ENCODE data around the gene COL27A1. TPM values are rescaled to one million over a fixed set of nuclear protein-coding genes. Genes with fewer than 3 reads are reported as not detected.

Gene COL27A1
- total RNA-seq, 1 experiment from 2014 or later, result 17.6 TPM

DNA sequence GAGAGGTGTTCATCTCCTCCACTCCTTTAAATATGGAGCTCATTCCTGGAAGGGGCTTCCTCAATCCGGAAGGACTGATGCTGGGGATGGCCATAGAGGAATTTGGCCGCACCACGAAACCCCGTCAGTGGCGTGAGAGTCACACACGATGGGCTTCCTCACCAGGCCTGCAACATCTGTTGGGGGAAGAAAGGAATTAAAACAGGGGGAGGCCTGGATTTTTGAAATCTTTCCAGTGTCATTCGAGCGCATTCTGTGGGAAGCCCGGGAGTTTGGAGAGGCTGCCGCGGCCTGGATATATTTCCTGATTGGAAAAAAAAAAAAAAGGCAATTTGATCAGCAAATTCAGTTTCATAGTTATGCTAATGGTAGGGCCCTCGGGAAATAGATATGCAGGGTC lies 91.2 kb downstream of the COL27A1 start:
- DNase-seq (ENCODE audit: low spot score), result no peak

DNA sequence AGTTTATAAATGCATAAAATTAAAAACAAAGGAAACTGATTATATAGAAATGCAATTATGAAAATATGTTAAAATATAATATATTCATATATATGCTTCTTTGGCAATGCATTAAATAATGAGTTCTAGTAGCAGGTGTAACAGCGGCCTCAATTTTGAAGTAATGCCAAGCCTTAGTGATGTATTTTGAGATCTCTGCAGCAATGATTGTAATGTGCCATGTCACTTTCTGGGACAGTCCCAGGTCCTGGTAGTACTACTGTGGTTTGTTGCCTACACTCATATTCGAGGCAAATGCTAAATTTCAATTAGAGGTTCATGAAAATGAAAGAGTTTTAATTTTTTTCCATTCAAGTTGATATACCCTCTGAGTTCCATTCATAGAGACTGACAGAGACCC lies 91.7 kb downstream of the COL27A1 start:
- no peak for DNase-seq (ENCODE audit: low spot score)

DNA sequence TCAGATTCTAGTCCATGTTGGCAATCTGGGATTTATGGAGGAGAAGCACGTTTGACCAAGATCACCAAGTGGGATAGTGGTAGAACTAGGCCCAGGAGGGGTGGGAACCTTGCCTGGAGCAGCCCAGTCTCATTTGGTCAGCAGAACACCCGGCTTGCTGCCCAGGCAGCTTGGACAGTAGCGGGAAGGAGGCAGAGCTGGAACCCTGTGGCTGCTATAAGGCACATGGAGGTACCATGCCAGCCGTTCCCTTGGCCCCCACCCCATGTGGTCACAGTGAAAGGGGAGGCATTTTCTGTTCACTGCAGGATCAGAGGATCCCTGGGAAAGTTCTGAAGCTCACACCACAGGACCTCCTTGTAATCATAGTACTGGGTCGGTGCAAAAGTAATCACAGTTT lies 92.2 kb downstream of the COL27A1 start:
- DNase-seq (ENCODE audit: low spot score), result no peak

- no peak for DNase-seq (ENCODE audit: low spot score)
Observed at GRCh38 chr9:114248299-114248707, 93.0 kb downstream of the COL27A1 start.

- DNase-seq (ENCODE audit: low spot score), result no peak
Observed at GRCh38 chr9:114249424-114250234, 94.3 kb downstream of the COL27A1 start.

DNA sequence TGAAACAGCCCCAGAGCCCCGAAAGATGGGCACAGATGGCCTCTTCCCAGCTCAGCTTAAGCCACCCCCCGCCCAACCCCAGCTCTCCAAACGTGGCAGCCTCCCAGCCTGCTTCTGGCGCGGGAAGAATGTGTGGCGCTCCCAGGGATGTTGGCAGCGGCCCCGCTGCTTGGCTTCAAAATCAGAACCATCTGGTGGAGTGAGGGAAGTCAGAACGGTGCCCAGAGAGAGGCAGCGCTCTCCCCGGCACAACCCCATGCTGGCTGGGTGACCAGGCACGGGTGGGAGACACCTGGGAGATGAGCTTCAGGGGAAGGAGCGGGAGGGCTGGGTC lies 94.9 kb downstream of the COL27A1 start:
- DNase-seq (ENCODE audit: low spot score), result no peak

DNA sequence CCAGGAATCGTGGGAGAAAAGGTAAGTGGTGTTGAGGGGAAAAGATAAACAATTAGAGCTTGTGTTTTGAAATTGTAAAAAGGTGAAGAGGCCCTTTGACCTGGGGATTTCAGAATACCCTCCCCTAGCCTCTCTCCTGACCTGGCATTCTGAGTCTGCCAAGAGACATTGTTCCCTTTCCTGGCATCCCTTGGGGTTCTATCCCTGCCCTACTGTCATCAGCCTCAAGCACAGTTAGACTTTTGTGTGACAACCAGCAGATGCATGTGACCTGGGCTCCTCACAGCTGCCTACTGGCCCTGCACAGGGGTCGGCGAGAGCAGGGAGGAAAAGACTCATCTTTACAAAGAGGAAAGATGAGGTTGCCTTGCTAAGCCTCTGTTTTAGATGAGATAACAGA lies 95.3 kb downstream of the COL27A1 start:
- no peak for DNase-seq (ENCODE audit: low spot score)

DNA sequence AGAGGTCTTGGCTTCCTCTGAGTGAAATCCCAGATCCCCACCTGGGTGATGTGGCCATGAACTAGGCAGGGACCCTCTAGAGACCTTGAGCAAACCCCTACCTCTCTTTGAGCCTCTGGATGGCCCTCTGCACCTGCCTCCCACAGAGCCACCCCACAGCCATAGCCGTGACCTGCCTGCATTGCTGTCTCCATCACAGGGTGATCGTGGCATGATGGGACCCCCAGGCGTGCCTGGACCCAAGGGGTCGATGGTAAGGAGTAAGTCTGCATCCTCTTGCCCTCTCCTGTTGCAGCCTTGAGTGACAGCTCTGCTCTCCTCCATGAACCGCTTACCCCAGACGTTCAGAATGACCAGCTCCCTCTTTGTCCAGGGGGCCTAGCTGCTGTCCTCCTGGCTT lies 97.1 kb downstream of the COL27A1 start:
- DNase-seq (ENCODE audit: low spot score), result no peak

GRCh38 chr9:114256827-114257328 lies 101.5 kb downstream of the COL27A1 start:
- no peak for DNase-seq (ENCODE audit: low spot score)

- no peak for DNase-seq (ENCODE audit: low spot score)
Observed at GRCh38 chr9:114258218-114258617, 102.9 kb downstream of the COL27A1 start.

- no peak for DNase-seq (ENCODE audit: low spot score)
Observed at GRCh38 chr9:114258866-114259797, 103.8 kb downstream of the COL27A1 start.

- DNase-seq (ENCODE audit: low spot score), result no peak
Observed at GRCh38 chr9:114259798-114260523, 104.6 kb downstream of the COL27A1 start.

DNA sequence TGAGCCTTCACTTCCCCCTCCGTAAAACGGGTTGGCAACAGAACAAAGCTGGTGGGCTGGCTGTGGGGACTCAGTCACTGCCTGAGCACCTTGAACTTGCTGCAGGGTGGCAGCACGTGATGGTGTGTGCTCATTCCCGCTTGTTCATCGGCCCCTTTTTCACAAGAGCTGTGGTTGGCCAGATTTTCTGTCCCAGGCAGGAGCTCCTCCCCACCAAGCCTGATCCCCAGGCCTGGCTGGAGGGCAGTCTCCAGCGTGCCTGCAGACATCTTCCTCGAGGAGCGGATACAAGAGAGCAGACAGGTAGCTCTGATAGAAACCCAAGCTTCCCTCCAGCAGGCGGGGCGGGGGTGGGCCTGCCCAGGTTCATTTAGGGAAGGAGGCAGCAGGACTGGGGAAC lies 105.7 kb downstream of the COL27A1 start:
- DNase-seq (ENCODE audit: low spot score), result no peak

GRCh38 chr9:114261987-114262386 lies 106.7 kb downstream of the COL27A1 start:
- DNase-seq (ENCODE audit: low spot score), result no peak

DNA sequence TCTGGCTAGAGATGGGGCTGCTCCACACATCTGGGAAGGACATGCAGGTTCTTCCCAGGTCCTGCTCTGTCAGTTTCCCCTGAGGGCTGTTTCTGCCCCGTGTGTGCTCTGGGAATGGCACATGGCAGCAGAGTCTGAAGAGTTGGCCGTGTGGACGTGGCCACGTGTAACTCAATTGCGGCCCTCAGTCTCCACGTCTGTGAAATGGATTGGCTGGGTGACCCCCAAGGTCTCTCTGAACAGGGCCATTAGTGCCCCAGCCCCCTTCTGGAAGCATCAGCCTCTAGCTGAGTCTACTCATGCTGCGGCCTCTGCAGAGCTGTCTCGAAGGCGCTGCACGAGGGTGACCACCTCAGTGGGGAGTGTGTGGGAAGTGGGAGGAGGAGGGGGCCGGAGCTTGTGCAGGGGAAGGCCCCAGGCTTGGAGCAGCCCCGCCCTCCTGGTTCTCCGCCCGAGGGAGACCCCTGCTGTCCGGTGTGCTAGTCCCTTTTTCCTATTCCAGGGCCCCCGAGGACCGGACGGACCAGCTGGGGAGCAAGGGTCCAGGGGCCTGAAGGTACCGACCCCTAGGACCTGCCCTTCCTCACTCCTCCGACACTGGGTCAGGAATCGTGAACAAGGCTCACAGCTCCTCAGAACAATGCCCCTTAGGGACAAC lies 108.6 kb downstream of the COL27A1 start:
- no peak for DNase-seq (ENCODE audit: low spot score)

DNA sequence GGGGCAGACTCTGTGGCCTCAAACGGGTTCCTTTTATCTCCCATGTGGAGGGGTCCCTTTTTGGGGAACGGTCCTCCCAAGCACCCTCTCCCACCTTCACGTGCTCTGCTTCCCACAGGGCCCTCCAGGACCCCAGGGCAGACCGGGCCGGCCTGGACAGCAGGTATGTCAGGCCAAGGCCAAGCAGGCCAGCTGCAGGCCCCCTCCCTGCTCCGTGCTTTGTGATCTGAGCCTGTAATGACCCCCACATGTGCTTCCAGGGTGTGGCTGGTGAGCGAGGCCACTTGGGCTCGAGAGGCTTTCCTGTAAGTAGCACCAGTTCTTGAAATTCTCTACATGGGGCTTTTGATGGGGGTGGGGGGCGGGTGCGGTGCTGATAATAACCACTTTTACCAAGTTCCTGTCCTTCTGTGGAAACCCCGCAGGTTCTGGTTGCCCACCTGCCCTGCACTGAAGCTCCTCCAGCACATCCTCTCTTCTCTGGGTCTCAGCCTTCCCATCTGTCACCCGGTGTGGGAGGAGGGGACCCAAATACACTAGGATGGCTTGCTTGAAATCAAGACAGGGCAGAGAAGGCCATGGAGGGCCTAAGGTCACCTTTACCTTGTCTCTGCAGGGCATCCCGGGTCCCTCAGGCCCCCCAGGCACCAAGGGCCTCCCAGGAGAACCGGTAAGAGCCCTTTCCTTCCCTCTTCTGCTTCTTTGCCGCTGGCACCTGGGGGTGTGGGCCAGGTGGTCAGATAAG lies 109.6 kb downstream of the COL27A1 start:
- no peak for DNase-seq (ENCODE audit: low spot score)

GRCh38 chr9:114266969-114267368 lies 111.6 kb downstream of the COL27A1 start:
- no peak for DNase-seq (ENCODE audit: low spot score)

DNA sequence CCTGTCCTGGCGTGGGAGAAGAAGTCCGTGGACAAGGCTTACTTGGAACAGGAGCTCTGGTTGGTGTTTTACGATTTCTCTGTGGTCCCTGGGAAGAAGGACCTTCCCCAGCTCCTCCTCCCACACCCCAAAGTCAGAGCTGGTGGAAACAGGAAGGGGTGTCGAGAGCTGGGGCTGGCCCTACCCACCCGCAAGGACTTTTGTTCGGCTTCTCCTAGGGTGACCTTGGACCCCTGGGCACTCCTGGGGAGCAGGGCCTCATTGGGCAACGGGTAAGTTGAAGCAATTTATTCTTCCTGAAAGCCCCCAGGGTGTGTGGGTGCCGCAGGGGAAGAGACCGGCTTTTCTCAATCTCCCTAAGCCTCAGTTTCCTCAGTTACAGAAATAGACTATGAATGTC lies 113.7 kb downstream of the COL27A1 start:
- DNase-seq (ENCODE audit: low spot score), result no peak

- no peak for DNase-seq (ENCODE audit: low spot score)
Observed at GRCh38 chr9:114270120-114270975, 115.0 kb downstream of the COL27A1 start.
